Body of pancreas (tissue), 4 donors: Measurements from ENCODE around the gene FBXO3.

Source experiments
- CTCF ChIP-seq, 7 experiments: fragments of 450-650 bp in 4 of 7; fragments of 200-600 bp in 3 of 7; sonication (generic) in 3 of 7; IDR thresholded peaks; one replicate each; pipeline ENCODE4 v1.5.1; 2016 to 2019; ENCODE audit warnings: antibody characterized with exemption in 7 of 7
- POLR2A ChIP-seq, 3 donors: fragments of 450-650 bp; IDR thresholded peaks; one replicate each; pipeline ENCODE4 v1.6.1; 2016; ENCODE audit warnings: antibody characterized with exemption in 3 of 3, mild to moderate bottlenecking in 2 of 3

GRCh38 chr11:33777906-33778305 is 3.6 kb upstream of the FBXO3 start:
- TF ChIP-seq POLR2A (IDR thresholded peaks at IDR 0.05) = no peak
- TF ChIP-seq CTCF (IDR thresholded peaks at IDR 0.05) = no peak
